Mesendoderm (in vitro differentiated cells): Measurements from ENCODE around the gene CGB2.

Experiments used
- DNase-seq: peaks from one replicate; pipeline ENCODE4 v3.0.0; 2013
- H2AK5ac ChIP-seq: 2 replicates; pipeline ENCODE4 v1.6.1; 2013; ENCODE audit warnings: low read length, inconsistent platforms
- H2BK120ac ChIP-seq: 2 replicates; pipeline ENCODE4 v1.6.1; 2013; ENCODE audit warnings: low read depth, mild to moderate bottlenecking, low read length, moderate library complexity, mixed read lengths
- H2BK15ac ChIP-seq: replicated peaks from 2 replicates; pipeline ENCODE4 v1.6.1; 2013; ENCODE audit warnings: low read depth, mild to moderate bottlenecking, moderate library complexity
- H2BK5ac ChIP-seq: 2 replicates; pipeline ENCODE4 v1.6.1; 2013; ENCODE audit warnings: low read length, inconsistent platforms
- H3K18ac ChIP-seq: 2 replicates; pipeline ENCODE4 v1.6.1; 2013; ENCODE audit warnings: mild to moderate bottlenecking, low read length, mixed read lengths
- H3K23ac ChIP-seq: one replicate; pipeline ENCODE4 v1.6.1; 2013; ENCODE audit warnings: low read length
- H3K27ac ChIP-seq: 2 replicates; pipeline ENCODE4 v1.5.1; 2013; ENCODE audit warnings: low read depth, mild to moderate bottlenecking, inconsistent platforms, low read length, moderate library complexity
- H3K27me3 ChIP-seq: 2 replicates; pipeline ENCODE4 v1.6.1; 2013; ENCODE audit warnings: low read length, control low read depth, mild to moderate bottlenecking, inconsistent platforms; ENCODE audit not compliant: insufficient read depth, poor library complexity
- H3K36me3 ChIP-seq: 2 replicates; pipeline ENCODE4 v1.6.1; 2013; ENCODE audit warnings: low read length, inconsistent platforms; ENCODE audit not compliant: control insufficient read depth, insufficient read depth
- H3K4ac ChIP-seq: one replicate; pipeline ENCODE4 v1.6.1; 2013; ENCODE audit warnings: low read depth, mild to moderate bottlenecking, low read length, moderate library complexity
- H3K4me1 ChIP-seq: 2 replicates; pipeline ENCODE4 v1.6.1; 2013; ENCODE audit warnings: low read depth, low read length, inconsistent platforms; ENCODE audit not compliant: control insufficient read depth
- H3K4me2 ChIP-seq: 2 replicates; pipeline ENCODE4 v1.6.1; 2013; ENCODE audit warnings: low read length
- H3K4me3 ChIP-seq: 2 replicates; pipeline ENCODE4 v1.5.1; 2013; ENCODE audit warnings: mild to moderate bottlenecking, low read length
- H3K56ac ChIP-seq: one replicate; pipeline ENCODE4 v1.6.1; 2013; ENCODE audit warnings: low read length
- H3K79me1 ChIP-seq: 2 replicates; pipeline ENCODE4 v1.6.1; 2013; ENCODE audit warnings: low read length, inconsistent platforms
- H3K79me2 ChIP-seq: 2 replicates; pipeline ENCODE4 v1.6.1; 2013; ENCODE audit warnings: mild to moderate bottlenecking, low read length; ENCODE audit not compliant: control insufficient read depth, insufficient read depth
- H3K9ac ChIP-seq: 2 replicates; pipeline ENCODE4 v1.6.1; 2013; ENCODE audit warnings: low read length, inconsistent platforms
- H4K5ac ChIP-seq: one replicate; pipeline ENCODE4 v1.6.1; 2013; ENCODE audit warnings: low read length
- H4K8ac ChIP-seq: one replicate; pipeline ENCODE4 v1.6.1; 2013; ENCODE audit warnings: low read depth, mild to moderate bottlenecking, control low read depth, low read length, moderate library complexity
- WGBS: extraction: QIAGEN DNeasy Blood & Tissue Kit; methylation state at CpG from one replicate; pipeline ENCODE4 v1.1.7; 2013; ENCODE audit warnings: low lambda C conversion rate, missing lambda C conversion rate; ENCODE audit not compliant: insufficient coverage; ENCODE audit errors: extremely low coverage; 5-methylcytosine and 5-hydroxymethylcytosine counted together

Gene CGB2

GRCh38 chr19:49004133-49004532, 27.6 kb upstream of the CGB2 start:
- Histone ChIP-seq H2AK5ac (no peak overlapping the region), H3K4ac (no peak overlapping the region), H4K5ac (no peak overlapping the region), H3K79me2 (no peaks in the 10 kb centered on the region), H3K27me3 (no peaks in the 10 kb centered on the region), H3K27ac (no peak overlapping the region), H3K36me3 (peaks cover 15% of the 10 kb centered on the region), H3K4me1 (no peaks in the 10 kb centered on the region), H3K18ac (no peak overlapping the region), H2BK120ac (no peak overlapping the region), H3K9ac (no peak overlapping the region), H2BK5ac (no peak overlapping the region), H3K79me1 (no peaks in the 10 kb centered on the region), H3K4me3 (no peak overlapping the region), H4K8ac (no peak overlapping the region), H3K23ac (no peak overlapping the region), H2BK15ac (no peak overlapping the region), H3K56ac (no peak overlapping the region), H3K4me2 (no peak overlapping the region)
- DNase-seq, result no peak
- WGBS, result no CpG with 5 or more reads among the region's 15 CpGs

- H3K36me3 ChIP-seq, result peaks cover 16% of the 10 kb centered on the region
These were observed 26.6 kb upstream of the CGB2 start for GRCh38 chr19:49004964-49005614.

GRCh38 chr19:49006905-49007304, 24.8 kb upstream of the CGB2 start:
- Histone ChIP-seq H3K79me1 (no peaks in the 10 kb centered on the region), H3K4ac (no peak overlapping the region), H3K9ac (no peak overlapping the region), H2BK120ac (no peak overlapping the region), H3K18ac (no peak overlapping the region), H3K27me3 (no peaks in the 10 kb centered on the region), H2BK5ac (no peak overlapping the region), H3K4me1 (no peaks in the 10 kb centered on the region), H4K8ac (no peak overlapping the region), H3K36me3 (peaks cover 22% of the 10 kb centered on the region), H3K23ac (no peak overlapping the region), H2AK5ac (no peak overlapping the region), H3K79me2 (no peaks in the 10 kb centered on the region), H2BK15ac (no peak overlapping the region), H4K5ac (no peak overlapping the region), H3K4me3 (no peak overlapping the region), H3K27ac (no peak overlapping the region), H3K4me2 (no peak overlapping the region), H3K56ac (no peak overlapping the region)
- DNase-seq, result no peak
- no CpG with 5 or more reads among the region's 22 CpGs for WGBS

More at GRCh38 chr19:49004964-49005614, 26.6 kb upstream of the CGB2 start:
- Histone ChIP-seq H3K9ac (no peak overlapping the region), H3K79me1 (no peaks in the 10 kb centered on the region), H2AK5ac (no peak overlapping the region), H3K23ac (no peak overlapping the region), H2BK120ac (no peak overlapping the region), H3K79me2 (no peaks in the 10 kb centered on the region), H2BK15ac (no peak overlapping the region), H3K4ac (no peak overlapping the region), H3K27me3 (no peaks in the 10 kb centered on the region), H3K4me1 (no peaks in the 10 kb centered on the region), H3K56ac (no peak overlapping the region), H4K5ac (no peak overlapping the region), H3K27ac (no peak overlapping the region), H2BK5ac (no peak overlapping the region), H3K18ac (no peak overlapping the region), H4K8ac (no peak overlapping the region), H3K4me2 (no peak overlapping the region), H3K4me3 (no peak overlapping the region)
- no CpG with 5 or more reads among the region's 7 CpGs for whole genome bisulfite sequencing
- no peak for DNase-seq

- no peak overlapping the region for H3K18ac ChIP-seq
- no peaks in the 10 kb centered on the region for H3K79me2 ChIP-seq
- no peak overlapping the region for H3K9ac ChIP-seq
- WGBS, result no CpG with 5 or more reads among the region's 18 CpGs
- H3K79me1 ChIP-seq, result no peaks in the 10 kb centered on the region
- peaks cover 19% of the 10 kb centered on the region for H3K36me3 ChIP-seq
- no peak overlapping the region for H3K4me2 ChIP-seq
- H3K4ac ChIP-seq, result no peak overlapping the region
- no peak overlapping the region for H3K56ac ChIP-seq
- no peak for DNase-seq
- no peak overlapping the region for H3K23ac ChIP-seq
- H2AK5ac ChIP-seq, result no peak overlapping the region
- no peaks in the 10 kb centered on the region for H3K27me3 ChIP-seq
- H3K4me3 ChIP-seq, result no peak overlapping the region
- H2BK5ac ChIP-seq, result no peak overlapping the region
- H3K27ac ChIP-seq, result no peak overlapping the region
- H3K4me1 ChIP-seq, result no peaks in the 10 kb centered on the region
- no peak overlapping the region for H4K5ac ChIP-seq
- no peak overlapping the region for H4K8ac ChIP-seq
- H2BK15ac ChIP-seq, result no peak overlapping the region
- no peak overlapping the region for H2BK120ac ChIP-seq
These were observed 21.9 kb upstream of the CGB2 start for GRCh38 chr19:49009828-49010227.

- no peak overlapping the region for H4K8ac ChIP-seq
- H3K27me3 ChIP-seq, result no peaks in the 10 kb centered on the region
- H2AK5ac ChIP-seq, result no peak overlapping the region
- no peak overlapping the region for H3K56ac ChIP-seq
- no peak overlapping the region for H3K23ac ChIP-seq
- no peak overlapping the region for H3K4ac ChIP-seq
- no CpG with 5 or more reads among the region's 18 CpGs for WGBS
- no peak overlapping the region for H2BK15ac ChIP-seq
- no peak for DNase-seq
- no peak overlapping the region for H3K18ac ChIP-seq
- no peak overlapping the region for H3K27ac ChIP-seq
- H3K4me3 ChIP-seq, result no peak overlapping the region
- H3K36me3 ChIP-seq, result peaks cover 13% of the 10 kb centered on the region
- no peaks in the 10 kb centered on the region for H3K4me1 ChIP-seq
- H4K5ac ChIP-seq, result no peak overlapping the region
- H3K79me1 ChIP-seq, result no peaks in the 10 kb centered on the region
- H3K79me2 ChIP-seq, result no peaks in the 10 kb centered on the region
- H3K9ac ChIP-seq, result no peak overlapping the region
- no peak overlapping the region for H2BK120ac ChIP-seq
- no peak overlapping the region for H3K4me2 ChIP-seq
- H2BK5ac ChIP-seq, result no peak overlapping the region
These were observed 21.2 kb upstream of the CGB2 start for GRCh38 chr19:49010453-49010852.

GRCh38 chr19:49011194-49011593, 20.5 kb upstream of the CGB2 start:
- Histone ChIP-seq H3K4me2 (no peak overlapping the region), H2AK5ac (no peak overlapping the region), H3K18ac (no peak overlapping the region), H4K5ac (no peak overlapping the region), H3K23ac (no peak overlapping the region), H2BK5ac (no peak overlapping the region), H2BK15ac (no peak overlapping the region), H3K4me3 (no peak overlapping the region), H3K36me3 (peaks cover 13% of the 10 kb centered on the region), H4K8ac (no peak overlapping the region), H2BK120ac (no peak overlapping the region), H3K4ac (no peak overlapping the region), H3K27ac (no peak overlapping the region), H3K79me2 (no peaks in the 10 kb centered on the region), H3K4me1 (no peaks in the 10 kb centered on the region), H3K56ac (no peak overlapping the region), H3K27me3 (no peaks in the 10 kb centered on the region), H3K9ac (no peak overlapping the region), H3K79me1 (no peaks in the 10 kb centered on the region)
- DNase-seq, result no peak
- WGBS, result no CpG with 5 or more reads among the region's 17 CpGs
